Measurements from ENCODE around the gene TSC22D4.

TSC22D4 gene

GRCh38 chr7:100492738-100493475 is 13.9 kb upstream of the TSC22D4 start:
- no peak for DNase-seq
- ATAC-seq = no peak

GRCh38 chr7:100491192-100491578 is 12.2 kb upstream of the TSC22D4 start:
- no peak for DNase-seq
- no peak for ATAC-seq

DNA sequence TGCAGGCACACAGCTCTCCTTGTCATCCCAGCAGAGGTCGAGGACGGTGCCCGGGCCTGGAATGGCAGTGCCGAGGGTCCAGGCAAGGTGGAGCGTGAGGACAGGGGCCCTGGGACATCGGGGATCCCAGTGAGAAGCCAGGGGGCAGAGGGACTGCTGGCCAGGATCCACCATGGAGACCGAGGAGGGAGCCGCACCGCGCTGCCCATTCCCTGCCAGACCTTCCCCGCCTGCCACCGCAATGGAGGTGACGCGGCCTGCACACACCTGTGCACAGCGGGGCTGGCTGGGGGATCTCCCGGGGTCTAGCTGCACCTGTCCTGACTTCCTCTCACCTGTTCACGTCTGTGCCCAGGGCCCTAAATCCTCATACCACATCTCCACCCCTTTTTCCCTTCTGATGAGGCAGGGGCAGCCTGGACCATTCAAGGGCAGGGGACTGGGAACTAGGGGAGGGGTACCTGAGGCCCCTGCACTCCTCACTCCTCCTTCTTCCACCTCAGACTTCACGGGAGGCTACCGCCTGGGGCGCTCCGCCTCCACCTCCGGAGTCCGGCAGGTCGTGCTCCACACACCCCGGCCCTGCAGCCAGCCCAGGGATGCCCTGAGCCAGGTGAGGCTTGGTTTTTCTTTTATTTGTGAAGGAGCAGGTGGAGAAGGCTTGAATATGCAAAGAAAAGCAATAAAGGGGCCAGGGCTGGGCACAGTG is 11.6 kb upstream of the TSC22D4 start:
- no peak for DNase-seq
- ATAC-seq = no peak

- peak; percentile 36 for DNase-seq
- peak; percentile 14 for ATAC-seq
Observed at GRCh38 chr7:100489824-100490223, 10.8 kb upstream of the TSC22D4 start.

DNA sequence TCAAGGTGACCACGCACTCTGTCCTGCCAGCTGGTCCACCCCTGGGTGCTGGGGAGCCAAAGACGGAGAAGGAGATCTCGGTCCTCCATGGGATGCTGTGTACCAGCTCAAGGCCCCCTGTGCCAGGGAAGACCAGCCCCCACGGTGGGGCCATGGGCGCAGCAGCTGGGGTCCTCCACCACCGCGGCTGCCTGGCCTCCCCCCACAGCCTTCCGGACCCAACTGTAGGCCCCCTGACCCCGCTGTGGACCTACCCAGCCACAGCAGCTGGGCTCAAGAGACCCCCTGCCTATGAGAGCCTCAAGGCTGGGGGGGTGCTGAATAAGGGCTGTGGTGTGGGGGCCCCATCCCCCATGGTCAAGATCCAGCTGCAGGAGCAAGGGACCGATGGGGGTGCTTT is 10.1 kb upstream of the TSC22D4 start:
- no peak for ATAC-seq
- DNase-seq = no peak

GRCh38 chr7:100488333-100489095 is 9.5 kb upstream of the TSC22D4 start:
- DNase-seq (no peak), ATAC-seq (no peak)

DNA sequence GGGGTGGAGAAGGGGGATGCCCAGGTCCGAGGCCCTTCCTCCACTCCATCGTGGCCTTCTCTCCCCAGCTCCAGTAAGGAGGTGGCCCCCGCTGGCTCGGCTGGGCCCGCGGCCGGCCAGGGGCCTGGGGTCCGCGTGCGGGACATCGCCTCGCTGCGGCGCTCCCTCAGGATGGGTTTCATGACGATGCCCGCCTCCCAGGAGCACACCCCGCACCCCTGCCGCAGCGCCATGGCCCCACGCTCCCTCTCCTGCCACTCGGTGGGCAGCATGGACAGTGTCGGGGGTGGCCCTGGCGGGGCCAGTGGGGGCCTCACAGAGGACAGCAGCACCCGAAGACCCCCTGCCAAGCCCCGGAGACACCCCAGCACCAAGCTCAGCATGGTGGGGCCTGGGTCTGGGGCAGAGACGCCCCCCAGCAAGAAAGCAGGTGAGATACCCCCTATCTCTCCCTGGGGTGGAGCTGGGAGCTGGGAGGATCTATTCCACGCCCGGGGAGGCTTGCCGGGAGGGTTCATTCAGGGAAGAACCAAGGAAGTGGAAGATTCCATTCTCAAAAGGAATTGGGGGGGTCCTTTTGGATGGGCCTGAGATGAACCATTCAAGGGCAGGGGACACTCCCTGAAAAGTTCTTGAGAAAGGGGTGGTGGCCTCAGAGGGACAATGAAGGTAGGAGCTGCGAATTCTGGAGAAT is 7.9 kb upstream of the TSC22D4 start:
- ATAC-seq (no peak), DNase-seq (no peak)

GRCh38 chr7:100486111-100486636 is 7.2 kb upstream of the TSC22D4 start:
- DNase-seq (no peak), ATAC-seq (no peak)

GRCh38 chr7:100485471-100485876 is 6.5 kb upstream of the TSC22D4 start:
- DNase-seq (no peak), ATAC-seq (no peak)

DNA sequence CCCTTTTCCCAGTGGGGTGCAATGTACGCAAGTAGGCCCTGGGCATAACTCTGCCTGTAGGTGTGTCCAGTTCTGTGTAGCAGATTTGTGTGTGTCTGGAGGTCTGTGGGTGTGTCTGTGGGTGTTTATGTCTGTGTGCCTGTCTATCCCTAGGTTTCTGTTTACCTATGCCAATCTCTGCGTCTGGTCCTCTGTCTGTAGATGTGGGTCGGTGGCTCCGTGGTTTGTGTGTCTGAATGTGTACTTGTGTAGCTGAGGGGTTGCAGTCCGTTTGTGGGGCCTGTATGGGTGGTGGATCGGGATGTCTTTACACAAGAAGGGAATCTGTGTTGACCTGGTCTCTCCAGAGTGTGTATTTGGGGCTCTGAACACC is 5.6 kb upstream of the TSC22D4 start:
- DNase-seq = no peak
- no peak for ATAC-seq

- DNase-seq = peak; percentile 46
- ATAC-seq = peak; percentile 7
Observed at GRCh38 chr7:100483722-100484672, 5.0 kb upstream of the TSC22D4 start, which contains the start of gene NYAP1. Gene NYAP1 (plus strand): TSS chr7:100483927. CDS start chr7:100485312, 1,385 bp downstream.

GRCh38 chr7:100483090-100483721 is 4.2 kb upstream of the TSC22D4 start:
- peak; percentile 63 for ATAC-seq
- DNase-seq = peak; percentile 91

GRCh38 chr7:100482728-100483089 is 3.7 kb upstream of the TSC22D4 start:
- no peak for ATAC-seq
- DNase-seq = no peak

DNA sequence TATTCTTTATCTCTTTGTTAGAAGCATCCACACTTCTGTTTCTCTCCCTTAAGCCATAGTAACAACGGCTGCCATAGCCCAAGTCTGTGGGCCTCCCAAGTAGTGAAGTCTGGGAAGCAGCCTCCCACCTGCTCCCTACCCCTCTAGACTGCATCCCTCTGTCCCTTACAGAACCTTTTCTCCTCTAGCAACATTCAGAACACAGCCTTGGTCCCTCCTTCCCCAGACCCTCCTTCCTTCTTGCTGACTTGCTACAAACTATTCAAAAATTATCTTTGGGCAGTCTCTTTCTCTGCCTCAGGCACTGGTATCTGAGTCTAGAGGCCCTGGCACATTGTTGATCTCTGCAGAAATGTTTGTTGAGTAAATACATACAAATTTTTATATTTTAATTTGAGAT is 2.5 kb upstream of the TSC22D4 start:
- no peak for ATAC-seq
- DNase-seq = no peak

GRCh38 chr7:100477871-100478267 is 1.1 kb downstream of the TSC22D4 start:
- DNase-seq = no peak

GRCh38 chr7:100476903-100477870 is 1.8 kb downstream of the TSC22D4 start:
- DNase-seq = peak; percentile 80
- ATAC-seq = no peak

More at GRCh38 chr7:100477871-100478267, 1.1 kb downstream of the TSC22D4 start:
- no peak for ATAC-seq

DNA sequence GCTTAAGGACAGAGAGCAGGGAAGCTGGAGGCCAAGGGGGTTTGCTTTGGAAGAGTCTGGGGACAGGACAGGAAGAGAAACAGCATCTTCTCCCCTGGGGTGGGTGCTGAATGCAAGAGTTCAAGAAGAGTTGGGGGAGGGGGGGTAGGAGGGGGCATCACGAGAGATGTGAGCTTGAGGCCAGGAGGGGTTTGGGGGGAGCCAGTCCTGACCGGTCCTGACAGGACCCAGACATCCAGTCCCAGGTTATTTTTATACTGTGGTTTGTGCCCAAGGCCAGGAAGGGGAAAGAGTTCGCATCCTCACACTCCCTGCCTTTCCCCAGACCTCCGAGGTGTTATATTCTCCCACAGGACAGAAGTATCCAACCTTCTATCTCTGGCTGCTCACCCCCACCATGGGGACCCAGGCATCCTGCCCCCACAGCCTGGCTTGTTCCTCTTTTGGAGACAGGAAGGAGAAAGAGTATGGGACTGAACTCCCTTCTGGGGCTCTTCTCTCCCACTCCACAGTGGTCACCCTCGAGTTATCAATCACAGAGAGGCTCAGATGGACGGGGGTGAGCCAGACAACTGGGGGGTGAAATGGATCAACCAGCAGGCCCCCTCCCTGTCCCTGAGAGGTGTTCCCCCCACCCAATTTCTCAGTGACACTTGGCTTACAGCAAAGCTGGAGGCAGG is 2.8 kb downstream of the TSC22D4 start:
- DNase-seq = no peak
- no peak for ATAC-seq

DNA sequence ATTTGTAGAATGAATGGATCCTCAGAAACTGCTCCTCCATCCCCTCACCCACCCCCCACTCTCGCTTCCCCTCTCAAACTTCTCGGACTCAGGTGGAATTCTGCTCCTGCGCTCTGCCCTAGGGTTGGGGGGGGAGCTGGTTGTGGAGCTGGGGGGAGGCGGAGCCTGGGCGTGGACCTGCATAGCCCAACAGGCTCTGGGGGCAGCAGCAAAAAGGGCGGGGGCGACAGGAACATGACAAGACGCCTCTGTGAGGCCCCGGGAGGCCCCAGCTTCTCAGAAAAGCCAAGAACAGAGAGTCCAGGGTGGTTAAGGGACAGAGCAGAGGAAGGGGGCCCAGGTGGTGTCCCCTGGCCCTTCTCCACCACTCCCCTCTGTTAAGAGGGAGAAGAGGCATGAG is 3.5 kb downstream of the TSC22D4 start:
- no peak for ATAC-seq

More for the DNA sequence above, 3.5 kb downstream of the TSC22D4 start:
- DNase-seq = peak; percentile 57

All from stimulated activated naive CD8-positive, alpha-beta T cell treated with anti-CD3 and anti-CD28 coated beads, Interleukin-15, Interleukin-2, amounts not matched to agents 100 U/mL and 50 U/mL, for 24 hours (primary cell).